Pancreas (tissue), 10 donors: Measurements from ENCODE around the gene CIAO2B. TPM values are rescaled to one million over a fixed set of nuclear protein-coding genes. Genes with fewer than 3 reads are reported as not detected.

Source experiments
- ATAC-seq, 4 donors: fragments of 200-7000 bp; cut with Tn5 transposase; one replicate each; pipeline versions ENCODE4 v1.8.0 to v1.9.1; 2020; ENCODE audit warnings: mild to moderate bottlenecking in 4 of 4, moderate library complexity in 4 of 4
- DNase-seq, 6 donors: peaks; one replicate each; pipeline ENCODE4 v3.0.0-alpha.2; 2020
- FAIRE-seq: peaks from 2 replicates; lab custom pipeline; 2012; peaks lifted over from hg19 to GRCh38; lab: Jason Lieb, UNC
- H3K27ac ChIP-seq, 4 donors: fragments of 200-600 bp; sonication (generic); 1 replicate in 3 of 4; 2 replicates in 1 of 4; pipeline versions ENCODE4 v1.5.0 to v1.8.0; 2020
- H3K27me3 ChIP-seq, 4 donors: fragments of 200-600 bp; one replicate each; pipeline ENCODE4 v1.8.0; 2021
- H3K36me3 ChIP-seq, 3 donors: fragments of 200-600 bp; sonication (generic) in 1 of 3; one replicate each; pipeline versions ENCODE4 v1.5.0 to v1.8.0; 2020 to 2021
- H3K4me1 ChIP-seq, 3 donors: fragments of 200-600 bp; one replicate each; pipeline ENCODE4 v1.8.0; 2021
- H3K4me3 ChIP-seq, 4 donors: fragments of 200-600 bp; sonication (generic) in 2 of 4; one replicate each; pipeline versions ENCODE4 v1.5.0 to v1.8.0; 2020 to 2021
- H3K9me3 ChIP-seq, 4 donors: fragments of 200-600 bp; one replicate each; pipeline ENCODE4 v1.8.0; 2021
- WGBS, 2 donors: extraction: QIAGEN DNeasy Blood & Tissue Kit; methylation state at CpG; one replicate each; pipeline ENCODE4 v1.1.7; 2013; 5-methylcytosine and 5-hydroxymethylcytosine counted together
- intact Hi-C, 3 donors: fragments of 100-400 bp; cut with DNase I; formaldehyde crosslinking; loops; one replicate each; pipeline versions ENCODE4 v1.11.1 to v1.14.2; 2022
- polyA plus RNA-seq, 2 donors: library from polyadenylated mRNA; stranded (reverse); fragments of 200-250 nt; gene quantifications; one replicate each; pipeline ENCODE4 v1.2.3, GENCODE V29; 2013
- total RNA-seq, 6 donors: library from RNA; stranded (reverse); fragmentation: NEBNext Ultra II Directional in 4 of 6; extraction: Animal tissue kit (Norgen Biotek cat#: 25700) in 4 of 6; gene quantifications; one replicate each; pipeline versions ENCODE4 v1.2.1 to v1.2.4, GENCODE V29; 2021 to 2023
- TF ChIP-seq, protein P1 (sequence below), 4 donors: fragments of 200-600 bp; sonication (generic) in 3 of 4; IDR thresholded peaks; one replicate each; pipeline versions ENCODE4 v1.5.0 to v1.8.0; 2021; ENCODE audit warnings: antibody characterized with exemption in 4 of 4
- donor health status: healthy with polysubstance abuse.
- donor health status: DM: no; HTN: no; CAD: no; lungs with moderate emphysema.
- donor health status: DM: no; HTN: no; CAD: no.
- donor health status: control.
- donor health status: control.
- donor health status: Bipolar disorder and iron deficiency.
- donor health status: DM: yes; HTN: yes; CAD: no.
- donor health status: DM: no; HTN: no; CAD: no.
- donor health status: DM: no; HTN: no; CAD: no.
- donor health status: DM: yes; HTN: yes; CAD: no.

CIAO2B gene
- total and polyA plus RNA-seq, 8 donors, result 14.8 to 86.9 (median 26.3) TPM

DNA sequence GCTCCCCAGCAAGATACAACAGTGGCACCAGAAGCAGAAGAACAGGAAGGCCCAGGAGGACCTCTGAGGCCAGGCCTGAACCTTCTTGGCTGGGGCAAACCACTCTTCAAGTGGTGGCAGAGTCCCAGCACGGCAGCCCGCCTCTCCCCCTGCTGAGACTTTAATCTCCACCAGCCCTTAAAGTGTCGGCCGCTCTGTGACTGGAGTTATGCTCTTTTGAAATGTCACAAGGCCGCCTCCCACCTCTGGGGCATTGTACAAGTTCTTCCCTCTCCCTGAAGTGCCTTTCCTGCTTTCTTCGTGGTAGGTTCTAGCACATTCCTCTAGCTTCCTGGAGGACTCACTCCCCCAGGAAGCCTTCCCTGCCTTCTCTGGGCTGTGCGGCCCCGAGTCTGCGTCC, 38.8 kb upstream of the CIAO2B start:
- no peak for ATAC-seq
- FAIRE-seq, result no peak
- intact Hi-C loops, result loop anchor here (10.0 kb wide), 3 partner anchors 58 to 192 kb away; partner anchors contain the start of genes B3GNT9 (in 1 of the 3), CDH16 (in 1 of the 3), FBXL8 (in 1 of the 3) and HSF4 (in 1 of the 3)
- Histone ChIP-seq H3K27me3 (no peaks in the 10 kb centered on the region), H3K36me3 (no peaks in the 10 kb centered on the region), H3K27ac (no peak overlapping the region), H3K4me1 (no peaks in the 10 kb centered on the region), H3K9me3 (no peaks in the 10 kb centered on the region), H3K4me3 (no peak overlapping the region)
- no peak for DNase-seq
- WGBS, 2 donors, result 89 to 92% methylated on average over 9 of the region's 9 CpGs
- TF ChIP-seq, protein P1, sequence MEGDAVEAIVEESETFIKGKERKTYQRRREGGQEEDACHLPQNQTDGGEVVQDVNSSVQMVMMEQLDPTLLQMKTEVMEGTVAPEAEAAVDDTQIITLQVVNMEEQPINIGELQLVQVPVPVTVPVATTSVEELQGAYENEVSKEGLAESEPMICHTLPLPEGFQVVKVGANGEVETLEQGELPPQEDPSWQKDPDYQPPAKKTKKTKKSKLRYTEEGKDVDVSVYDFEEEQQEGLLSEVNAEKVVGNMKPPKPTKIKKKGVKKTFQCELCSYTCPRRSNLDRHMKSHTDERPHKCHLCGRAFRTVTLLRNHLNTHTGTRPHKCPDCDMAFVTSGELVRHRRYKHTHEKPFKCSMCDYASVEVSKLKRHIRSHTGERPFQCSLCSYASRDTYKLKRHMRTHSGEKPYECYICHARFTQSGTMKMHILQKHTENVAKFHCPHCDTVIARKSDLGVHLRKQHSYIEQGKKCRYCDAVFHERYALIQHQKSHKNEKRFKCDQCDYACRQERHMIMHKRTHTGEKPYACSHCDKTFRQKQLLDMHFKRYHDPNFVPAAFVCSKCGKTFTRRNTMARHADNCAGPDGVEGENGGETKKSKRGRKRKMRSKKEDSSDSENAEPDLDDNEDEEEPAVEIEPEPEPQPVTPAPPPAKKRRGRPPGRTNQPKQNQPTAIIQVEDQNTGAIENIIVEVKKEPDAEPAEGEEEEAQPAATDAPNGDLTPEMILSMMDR (IDR thresholded peaks at IDR 0.05), result no peak

DNA sequence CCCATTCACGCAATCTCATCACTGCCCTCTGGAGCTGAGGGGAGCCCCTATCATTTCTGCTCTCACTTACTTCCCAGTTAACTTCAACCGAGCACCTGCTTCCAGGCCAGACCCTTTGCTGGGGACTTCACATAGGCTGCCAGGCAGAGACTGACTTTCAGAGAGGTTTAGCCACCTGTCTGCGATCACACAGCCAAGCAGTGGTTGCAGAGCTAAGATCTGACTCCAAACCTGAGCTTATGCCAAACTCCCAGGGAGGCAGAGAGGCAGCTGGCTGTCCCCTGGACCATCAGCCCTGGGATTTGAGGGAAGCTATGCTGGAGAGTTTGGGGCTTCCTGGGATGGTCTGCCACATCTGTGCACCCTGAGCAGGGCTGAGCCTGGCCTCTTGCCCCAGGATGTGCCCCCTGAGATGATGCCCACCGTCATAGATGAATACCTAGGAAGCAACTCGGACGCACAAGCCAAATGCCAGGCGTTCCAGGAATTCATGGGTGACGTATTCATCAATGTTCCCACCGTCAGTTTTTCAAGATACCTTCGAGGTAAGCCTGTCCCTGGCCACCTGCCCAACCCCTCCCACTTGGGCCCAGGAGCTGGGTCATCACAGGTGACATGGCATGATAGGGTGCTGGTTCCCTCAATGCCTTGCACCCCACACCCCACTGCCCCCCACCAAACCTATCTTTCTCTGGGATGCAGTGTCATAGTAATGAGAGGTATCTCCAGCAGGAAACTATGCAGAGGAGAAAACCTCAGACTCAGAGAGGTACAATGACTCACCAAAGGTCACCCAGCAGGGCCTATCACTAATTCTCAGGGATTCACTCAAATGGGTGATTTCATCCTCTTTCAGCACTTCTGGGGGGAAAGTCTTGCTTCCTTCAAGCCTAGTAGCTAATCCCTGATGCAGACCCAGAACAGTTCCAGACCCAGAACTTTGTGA, 36.8 kb upstream of the CIAO2B start:
- Histone ChIP-seq H3K27ac (no peak overlapping the region), H3K36me3 (no peaks in the 10 kb centered on the region), H3K4me1 (no peaks in the 10 kb centered on the region), H3K9me3 (no peaks in the 10 kb centered on the region), H3K4me3 (no peak overlapping the region), H3K27me3 (no peaks in the 10 kb centered on the region)
- intact Hi-C loops, result loop anchor here (10.0 kb wide), 3 partner anchors 56 to 194 kb away; partner anchors contain the start of genes B3GNT9 (in 1 of the 3), CDH16 (in 1 of the 3), FBXL8 (in 1 of the 3) and HSF4 (in 1 of the 3)
- no peak for DNase-seq
- 56 to 66% methylated on average over 10 of the region's 10 CpGs for WGBS, 2 donors
- FAIRE-seq, result no peak
- ATAC-seq, result no peak
- TF ChIP-seq, protein P1 (IDR thresholded peaks at IDR 0.05), result no peak

DNA sequence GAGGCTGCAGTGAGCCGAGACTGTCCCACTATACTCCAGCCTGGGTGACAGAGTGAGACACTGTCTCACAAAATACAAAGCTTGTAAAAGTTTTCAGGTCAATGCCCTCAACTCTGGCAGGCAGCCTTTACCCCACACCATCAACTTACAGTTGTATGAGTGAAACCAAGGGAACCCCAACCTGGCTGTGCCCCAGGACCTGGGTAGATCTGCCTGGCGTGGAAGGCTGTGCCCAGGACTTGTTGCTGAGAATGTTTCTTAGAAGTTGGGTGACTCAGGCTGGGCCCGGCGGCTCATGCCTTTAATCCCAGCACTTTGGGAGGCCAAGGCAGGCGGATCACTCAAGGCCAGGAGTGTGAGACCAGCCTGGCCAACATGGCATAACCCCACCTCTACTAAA, 34.6 kb upstream of the CIAO2B start:
- intact Hi-C loops, result no loop called here
- ATAC-seq, result no peak
- Histone ChIP-seq H3K9me3 (no peaks in the 10 kb centered on the region), H3K4me3 (no peak overlapping the region), H3K4me1 (no peaks in the 10 kb centered on the region), H3K27me3 (no peaks in the 10 kb centered on the region), H3K27ac (no peak overlapping the region), H3K36me3 (no peaks in the 10 kb centered on the region)
- WGBS, 2 donors, result 87 to 89% methylated on average over 5 of the region's 5 CpGs
- no peak for DNase-seq
- no peak for FAIRE-seq
- TF ChIP-seq, protein P1 (IDR thresholded peaks at IDR 0.05), result no peak

DNA sequence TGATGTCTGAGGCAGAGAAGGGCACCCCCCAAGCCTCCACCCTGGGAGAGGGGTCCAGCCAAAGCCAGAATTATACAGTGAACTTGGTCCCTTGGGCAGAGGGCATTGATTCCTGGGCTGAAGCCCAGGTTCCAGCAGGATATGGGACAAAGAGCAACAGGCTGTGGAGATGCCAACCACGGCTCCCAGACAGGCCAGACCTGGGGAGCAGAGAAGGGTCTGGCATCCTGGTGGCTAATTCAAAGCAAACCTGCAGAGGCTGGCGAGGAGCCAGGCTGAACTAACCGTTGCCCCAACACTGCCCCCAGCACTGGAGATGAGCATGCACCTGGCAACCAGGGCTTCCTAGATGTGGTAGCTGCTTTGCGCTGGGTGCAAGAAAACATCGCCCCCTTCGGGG, 29.8 kb upstream of the CIAO2B start:
- 57 to 58% methylated on average over 6 of the region's 6 CpGs for WGBS, 2 donors
- Histone ChIP-seq H3K27ac (no peak overlapping the region), H3K36me3 (no peaks in the 10 kb centered on the region), H3K4me3 (no peak overlapping the region), H3K4me1 (no peaks in the 10 kb centered on the region), H3K27me3 (no peaks in the 10 kb centered on the region), H3K9me3 (no peaks in the 10 kb centered on the region)
- ATAC-seq, result no peak
- intact Hi-C loops, result no loop called here
- TF ChIP-seq, protein P1 (IDR thresholded peaks at IDR 0.05), result no peak
- FAIRE-seq, result no peak
- no peak for DNase-seq
